Measurements from ENCODE around the gene LIF.
A peak's percentile ranks its signal among the peaks of the same experiment; 100 is the strongest.
"Not testable (repeated sequence)": the region's sequence is repeated elsewhere in the genome, so short reads cannot be mapped to it uniquely, and the experiment has no call there.

Gene LIF

GRCh38 chr22:30241576-30242371 lies 4.8 kb downstream of the LIF start:
- DNase-seq = peak; percentile 41

DNA sequence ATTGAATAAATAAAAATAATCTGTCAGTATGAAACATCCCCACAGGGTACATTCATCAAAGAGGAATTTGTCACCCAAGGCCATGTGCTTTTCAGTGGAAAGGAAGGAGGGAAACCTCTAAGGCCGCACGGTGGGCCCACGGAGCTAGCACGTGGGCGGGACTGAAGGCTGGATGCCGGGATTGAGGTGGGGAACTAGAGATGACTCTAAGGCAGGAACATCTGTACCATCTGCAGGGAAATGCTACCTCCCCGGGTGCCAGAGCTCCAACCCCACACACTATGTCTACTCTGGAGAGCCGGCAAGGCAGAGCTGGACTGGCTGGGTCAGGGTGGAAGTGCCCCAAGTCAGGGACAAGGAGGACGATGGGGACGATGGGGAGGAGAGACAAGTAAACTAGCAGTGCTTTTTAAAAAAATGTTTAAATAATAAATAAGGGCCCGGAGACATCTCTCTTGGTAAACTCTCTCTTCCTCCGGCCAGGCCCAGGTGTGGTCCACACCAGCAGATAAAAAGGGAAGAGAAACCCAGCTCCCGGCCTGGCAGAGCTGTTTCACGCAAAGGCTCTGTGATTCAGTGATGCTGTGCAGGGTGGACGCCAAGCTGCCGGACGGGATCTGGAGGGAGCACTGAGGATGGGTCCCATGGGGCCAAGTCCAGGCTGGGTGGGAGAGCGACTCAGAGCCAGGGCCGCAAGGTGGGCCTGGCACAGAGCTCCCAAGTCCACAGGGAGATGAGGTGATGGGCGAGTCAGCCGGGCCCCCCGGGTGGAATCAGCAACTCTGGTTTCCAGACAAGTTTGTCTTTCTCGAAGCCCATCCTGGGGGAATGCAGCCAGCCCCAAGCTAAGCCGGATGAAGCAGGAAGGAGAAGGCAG lies 5.8 kb downstream of the LIF start:
- peak; percentile 47 for DNase-seq

- DNase-seq = peak; percentile 49
These were observed 6.8 kb downstream of the LIF start for GRCh38 chr22:30239488-30240405.

GRCh38 chr22:30238661-30239487 lies 7.7 kb downstream of the LIF start:
- DNase-seq = peak; percentile 47

GRCh38 chr22:30238136-30238535 lies 8.4 kb downstream of the LIF start:
- no peak for DNase-seq

- DNase-seq = no peak
These were observed 9.7 kb downstream of the LIF start for GRCh38 chr22:30236875-30237274.

GRCh38 chr22:30235687-30236170 lies 10.8 kb downstream of the LIF start:
- no peak for DNase-seq

DNA sequence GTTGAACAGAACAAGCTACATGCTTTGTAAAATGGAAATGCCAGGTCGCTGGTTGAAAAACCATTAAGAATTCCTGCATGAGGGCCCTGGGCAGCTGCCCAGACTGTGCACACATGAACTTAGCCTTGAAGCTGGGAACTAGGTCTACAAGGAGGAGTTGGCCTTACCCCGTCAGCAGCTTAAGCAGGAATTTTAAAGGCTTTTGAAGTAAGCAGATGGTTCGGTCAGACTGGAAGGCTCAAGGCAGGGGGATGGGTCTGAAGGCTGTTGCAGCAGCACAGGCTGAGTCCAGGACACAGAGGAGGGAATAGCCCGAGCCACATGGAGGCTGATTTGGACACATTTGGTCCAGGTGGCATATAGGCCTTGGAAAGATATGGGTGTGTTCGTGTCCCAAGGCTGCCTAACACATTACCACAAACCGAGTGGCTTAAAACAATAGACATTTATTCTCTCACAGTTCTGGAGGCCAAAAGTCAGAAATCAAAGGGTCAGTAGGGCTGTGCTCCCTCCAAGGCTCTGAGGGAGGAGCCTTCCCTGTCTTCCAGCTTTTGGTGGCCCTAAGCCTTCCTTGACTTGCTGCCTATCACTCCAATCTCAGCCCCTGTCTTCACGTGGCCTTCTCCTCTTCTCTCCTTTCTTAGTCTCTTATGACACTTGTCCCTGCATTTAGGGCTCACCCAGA lies 11.6 kb downstream of the LIF start:
- no peak for DNase-seq

GRCh38 chr22:30234325-30234724 lies 12.2 kb downstream of the LIF start:
- not testable (repeated sequence) for DNase-seq

GRCh38 chr22:30233582-30233981 lies 13.0 kb downstream of the LIF start:
- no peak for DNase-seq

GRCh38 chr22:30232716-30233218 lies 13.8 kb downstream of the LIF start:
- no peak for DNase-seq

- no peak for DNase-seq
These were observed 15.6 kb downstream of the LIF start for GRCh38 chr22:30230787-30231461.

DNA sequence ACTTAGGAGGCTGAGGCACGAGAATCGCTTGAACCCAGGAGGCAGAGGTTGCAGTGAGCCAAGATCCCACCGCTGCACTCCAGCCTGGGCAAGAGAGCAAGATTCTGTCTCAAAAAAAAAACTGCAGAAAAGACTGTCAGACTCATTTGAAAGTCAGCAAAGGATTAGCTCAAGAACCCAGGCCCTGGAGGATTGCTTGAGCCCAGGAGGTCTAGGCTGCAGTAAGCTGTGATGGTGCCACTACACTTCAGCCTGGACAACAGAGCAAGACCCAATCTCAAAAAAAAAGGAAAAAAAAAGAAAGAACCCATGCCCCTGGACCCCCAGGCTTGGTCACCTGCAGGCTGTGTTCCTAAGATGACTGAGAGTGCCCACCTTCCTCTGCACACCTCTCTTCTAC lies 16.2 kb downstream of the LIF start:
- no peak for DNase-seq

DNA sequence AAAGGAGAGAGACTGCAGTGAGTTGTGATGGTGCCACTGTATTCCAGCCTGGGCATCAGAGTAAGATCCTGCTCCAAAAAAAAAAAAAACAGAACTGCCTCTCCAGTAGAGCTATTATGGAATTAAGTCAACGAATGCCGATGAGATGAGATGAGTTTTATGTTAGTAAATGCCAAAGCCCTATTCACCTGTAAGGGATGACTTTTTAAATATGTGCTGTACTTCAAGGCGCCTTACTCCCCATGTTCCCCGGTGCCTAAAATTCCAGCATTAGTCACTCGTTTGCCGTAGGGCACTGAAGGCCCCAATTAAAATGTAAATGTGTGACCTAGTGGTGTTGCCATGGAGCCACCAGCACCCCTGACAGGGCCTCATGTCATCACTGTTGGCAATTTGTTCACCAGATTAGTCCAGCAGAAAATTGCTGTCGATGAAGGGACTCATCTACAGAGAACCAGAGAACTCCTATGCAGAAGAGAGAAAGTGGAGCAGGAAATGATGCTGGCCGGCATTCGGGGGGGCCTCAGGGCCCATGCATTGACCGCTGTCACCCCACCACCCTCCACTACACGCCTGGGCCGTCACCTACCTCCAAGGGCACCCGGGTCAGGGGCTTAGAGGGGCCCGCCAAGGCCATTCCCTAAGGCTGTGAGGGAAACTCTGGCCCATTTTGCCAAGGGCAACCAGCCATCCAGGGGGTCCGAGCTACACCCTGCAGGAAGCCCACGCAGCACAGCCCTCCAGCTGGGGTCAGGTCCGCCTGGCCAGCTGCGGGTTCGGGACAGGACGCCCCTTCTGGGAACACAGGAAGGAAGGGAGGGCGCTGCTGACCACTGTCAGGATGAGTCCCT lies 17.8 kb downstream of the LIF start:
- no peak for DNase-seq

DNA sequence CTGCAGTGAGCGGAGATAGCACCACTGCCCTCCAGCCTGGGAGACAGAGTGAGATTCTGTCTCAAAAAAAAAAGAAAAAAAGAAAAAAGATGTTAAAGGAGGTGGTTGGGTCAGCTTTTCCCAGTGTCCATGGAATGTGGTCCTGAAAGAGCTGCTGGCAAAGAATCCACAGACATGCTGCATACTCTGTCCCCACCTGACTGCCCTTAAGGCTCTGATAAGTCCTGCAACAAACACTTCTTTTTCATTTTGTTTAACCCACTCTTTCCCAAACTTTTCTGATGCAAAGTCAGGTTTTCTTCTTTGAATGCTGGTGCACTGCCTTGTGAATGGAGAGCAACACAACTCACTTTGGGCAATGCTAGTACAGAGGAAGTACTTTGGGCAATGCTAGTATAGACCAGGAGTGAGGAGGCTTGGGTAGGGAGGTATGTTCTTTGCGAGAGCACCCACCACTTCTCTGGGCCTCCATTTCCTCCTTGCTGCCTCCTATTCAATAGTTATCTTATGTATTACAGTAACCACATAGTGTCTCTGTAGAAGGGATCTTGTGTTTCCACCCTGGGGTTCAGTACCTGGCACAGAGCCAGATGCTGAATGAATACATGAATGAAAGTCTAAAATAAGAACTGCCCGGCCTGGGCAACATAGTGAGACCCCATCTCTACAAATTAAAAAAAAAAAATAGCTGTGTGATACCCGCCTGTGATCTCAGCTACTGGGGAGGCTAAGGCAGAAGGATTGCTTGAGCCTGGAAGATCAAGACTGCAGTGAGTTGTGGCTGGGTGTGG lies 18.9 kb downstream of the LIF start:
- no peak for DNase-seq

- no peak for DNase-seq
These were observed 20.2 kb downstream of the LIF start for GRCh38 chr22:30226192-30226832.

GRCh38 chr22:30225220-30225927 lies 21.2 kb downstream of the LIF start:
- no peak for DNase-seq

Measured in activated CD4-positive, alpha-beta T cell treated with anti-CD3 and anti-CD28 coated beads, Interleukin-10, Interleukin-2, amounts not matched to agents 100 ng/mL and 50 ng/mL, durations not matched to agents 16 hours and 8 hours (primary cell).